ENCODE measurements around the gene WDR73.

GRCh38 chr15:84629033-84629432, 25.1 kb downstream of the WDR73 start:
- TF ChIP-seq EZH2phosphoT487 (IDR thresholded peaks at IDR 0.05; ENCODE audit: borderline replicate concordance) (no peak), POLR2A (IDR thresholded peaks at IDR 0.05; ENCODE audit: borderline replicate concordance, extremely low read depth, insufficient read depth, insufficient read length) (no peak), CTCF (IDR thresholded peaks at IDR 0.05 in 2 of 3, conservative IDR thresholded peaks at IDR 0.05 in 1 of 3; ENCODE audit: borderline replicate concordance in 1 of 3, insufficient read depth in 1 of 3, low read depth in 2 of 3, low read length in 2 of 3) (no peak), YY1 (IDR thresholded peaks at IDR 0.05; ENCODE audit: extremely low read depth, insufficient replicate concordance, low read depth, low read length) (no peak), ELF1 (IDR thresholded peaks at IDR 0.05; ENCODE audit: borderline replicate concordance, low read depth) (no peak), SIN3A (IDR thresholded peaks at IDR 0.05; ENCODE audit: low read depth) (no peak), MAX (IDR thresholded peaks at IDR 0.05) (no peak)
